ENCODE measurements around the gene GSTM2. TPM values are rescaled to one million over a fixed set of nuclear protein-coding genes. Genes with fewer than 3 reads are reported as not detected.

GSTM2 gene
- polyA plus RNA-seq, 12 donors: 122 to 195 (median 169) TPM; not detected in 1

GRCh38 chr1:109712321-109712864 lies 44.5 kb downstream of the GSTM2 start:
- DNase-seq: no peak

GRCh38 chr1:109713636-109714035 lies 45.8 kb downstream of the GSTM2 start:
- no peak for DNase-seq

DNA sequence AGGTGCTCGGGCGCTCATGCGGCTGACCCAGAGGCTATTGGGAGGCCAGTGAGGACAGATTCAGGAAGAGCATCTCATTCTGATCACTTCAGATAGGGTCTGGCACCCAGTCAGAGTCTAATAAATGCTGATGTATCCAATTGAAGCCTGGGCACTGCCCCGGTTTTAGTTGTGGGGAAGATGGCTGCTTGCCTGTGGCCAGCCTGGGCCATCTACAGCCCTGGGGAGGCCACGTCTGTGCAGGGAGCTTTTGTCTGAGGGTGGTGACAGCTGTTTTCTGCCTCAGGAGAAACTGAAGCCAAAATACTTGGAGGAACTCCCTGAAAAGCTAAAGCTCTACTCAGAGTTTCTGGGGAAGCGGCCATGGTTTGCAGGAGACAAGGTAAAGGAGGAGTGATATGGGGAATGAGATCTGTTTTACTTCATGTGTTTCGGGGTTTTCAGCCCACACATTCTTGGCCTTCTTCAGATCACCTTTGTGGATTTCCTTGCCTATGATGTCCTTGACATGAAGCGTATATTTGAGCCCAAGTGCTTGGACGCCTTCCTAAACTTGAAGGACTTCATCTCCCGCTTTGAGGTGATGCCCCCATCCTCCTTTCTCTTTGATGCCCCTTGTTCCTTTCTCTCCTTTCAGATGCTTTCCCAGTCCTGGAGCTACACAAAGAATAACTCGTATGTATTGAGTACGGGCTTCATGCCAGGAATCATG lies 47.0 kb downstream of the GSTM2 start:
- no peak for DNase-seq

GRCh38 chr1:109716121-109716520 lies 48.3 kb downstream of the GSTM2 start:
- DNase-seq: no peak

DNA sequence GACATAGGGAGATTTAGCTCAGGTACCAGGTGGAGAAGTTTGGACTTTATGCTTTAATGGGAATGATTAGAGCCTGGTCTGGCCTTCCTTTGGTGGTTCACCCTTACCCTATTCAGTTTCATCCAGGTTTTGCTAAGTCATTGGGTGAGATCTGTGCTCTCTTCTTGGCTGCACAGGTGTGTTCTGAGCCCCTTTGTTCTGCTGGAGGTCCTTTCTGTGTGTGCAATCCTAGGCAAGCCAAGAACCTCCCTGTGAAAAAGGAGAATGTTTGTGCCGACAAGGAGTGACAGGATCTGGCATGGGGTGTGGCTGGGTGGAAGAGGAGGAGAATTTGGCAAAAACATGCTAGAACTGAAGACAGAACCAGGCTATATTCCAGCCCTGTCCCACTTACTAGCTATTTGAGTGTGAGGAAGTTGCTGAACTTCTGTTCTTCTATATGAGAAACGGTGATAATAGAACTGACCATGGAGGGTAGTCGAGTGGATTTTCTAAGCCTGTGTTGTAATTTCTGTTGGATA lies 48.8 kb downstream of the GSTM2 start:
- DNase-seq: no peak

DNA sequence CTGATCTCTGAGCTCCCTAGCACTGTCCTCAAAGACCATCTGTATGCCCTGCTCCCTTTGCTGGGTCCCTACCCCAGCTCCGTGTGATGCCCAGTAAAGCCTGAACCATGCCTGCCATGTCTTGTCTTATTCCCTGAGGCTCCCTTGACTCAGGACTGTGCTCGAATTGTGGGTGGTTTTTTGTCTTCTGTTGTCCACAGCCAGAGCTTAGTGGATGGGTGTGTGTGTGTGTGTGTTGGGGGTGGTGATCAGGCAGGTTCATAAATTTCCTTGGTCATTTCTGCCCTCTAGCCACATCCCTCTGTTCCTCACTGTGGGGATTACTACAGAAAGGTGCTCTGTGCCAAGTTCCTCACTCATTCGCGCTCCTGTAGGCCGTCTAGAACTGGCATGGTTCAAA lies 49.9 kb downstream of the GSTM2 start:
- DNase-seq: no peak

DNA sequence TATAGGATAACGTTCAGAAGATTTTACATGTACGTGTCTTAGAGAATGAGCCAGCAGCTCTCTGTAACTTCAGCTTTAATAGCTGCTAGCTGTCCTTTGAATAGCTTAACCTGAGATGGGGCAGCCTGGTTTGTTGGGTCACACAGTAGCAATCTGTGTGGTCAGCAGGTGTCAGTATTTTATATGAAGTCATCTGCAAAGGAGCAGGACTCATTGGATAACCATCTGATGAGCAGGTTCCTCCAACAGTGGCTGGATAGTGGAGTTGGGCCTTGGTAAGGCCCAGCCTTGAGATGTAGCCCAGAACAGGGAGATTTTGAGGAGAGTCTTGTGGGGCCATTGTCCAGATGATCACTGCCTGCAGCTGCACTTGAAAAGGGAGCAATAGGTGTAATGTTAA lies 50.6 kb downstream of the GSTM2 start:
- no peak for DNase-seq

DNA sequence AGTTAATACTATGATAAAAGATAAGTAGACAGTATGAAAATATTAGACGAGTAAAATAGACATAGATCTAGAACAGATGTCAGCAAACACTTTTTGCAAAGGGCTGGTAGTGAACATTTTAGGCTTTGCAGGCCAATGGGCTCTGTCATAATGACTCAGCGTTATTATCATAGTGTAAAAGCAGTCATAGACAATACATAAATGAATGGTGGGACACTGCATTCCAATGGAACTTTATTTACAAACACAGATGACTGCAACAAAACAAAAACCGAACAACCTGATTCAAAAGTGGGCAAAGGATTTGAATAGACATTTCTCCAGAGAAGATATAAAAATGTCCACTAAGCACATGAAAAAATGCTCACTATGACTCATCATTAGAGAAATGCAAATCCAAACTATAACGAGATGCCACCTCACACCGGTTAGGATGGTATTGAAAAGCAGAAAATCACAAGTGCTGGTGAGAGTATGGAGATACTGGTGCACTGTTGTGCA lies 51.5 kb downstream of the GSTM2 start:
- no peak for DNase-seq

DNA sequence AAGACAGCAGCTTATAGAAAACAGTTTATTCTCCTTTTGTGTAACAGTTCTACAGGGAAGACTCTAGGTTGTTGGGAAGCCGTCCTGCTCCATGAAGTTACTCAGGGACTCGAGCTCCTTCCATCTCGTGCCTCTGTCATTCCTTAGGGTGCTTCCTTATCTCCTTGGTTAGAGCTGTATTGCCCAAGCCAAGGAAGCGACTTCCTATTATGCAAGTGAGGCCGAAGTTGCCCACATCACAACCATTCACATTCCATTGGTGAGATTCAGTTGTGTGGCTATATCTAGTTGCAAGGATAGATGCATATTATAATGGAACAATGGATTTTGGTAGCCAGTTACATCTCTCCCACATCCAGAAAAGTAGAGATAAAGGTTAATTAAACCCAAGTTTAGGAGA lies 53.2 kb downstream of the GSTM2 start:
- no peak for DNase-seq

DNA sequence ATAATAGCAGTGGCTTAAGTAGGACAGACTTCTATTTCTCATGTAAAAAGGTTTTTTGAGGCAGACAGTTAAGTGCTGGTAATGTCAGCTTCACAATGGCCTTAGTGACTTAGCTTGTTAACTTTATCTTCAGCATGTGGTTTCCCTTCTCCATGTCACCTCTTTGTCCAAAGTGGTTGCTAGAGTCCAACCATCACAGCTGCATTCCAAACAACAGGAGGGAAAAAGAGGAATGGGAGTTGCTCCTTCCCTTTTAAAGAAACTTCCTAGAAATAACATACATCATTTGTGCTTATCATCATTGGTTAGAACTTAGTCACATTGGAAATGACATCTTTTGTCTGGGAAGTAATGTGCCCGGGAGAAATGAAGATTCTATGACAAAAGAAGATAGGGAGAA lies 54.1 kb downstream of the GSTM2 start:
- DNase-seq: no peak

DNA sequence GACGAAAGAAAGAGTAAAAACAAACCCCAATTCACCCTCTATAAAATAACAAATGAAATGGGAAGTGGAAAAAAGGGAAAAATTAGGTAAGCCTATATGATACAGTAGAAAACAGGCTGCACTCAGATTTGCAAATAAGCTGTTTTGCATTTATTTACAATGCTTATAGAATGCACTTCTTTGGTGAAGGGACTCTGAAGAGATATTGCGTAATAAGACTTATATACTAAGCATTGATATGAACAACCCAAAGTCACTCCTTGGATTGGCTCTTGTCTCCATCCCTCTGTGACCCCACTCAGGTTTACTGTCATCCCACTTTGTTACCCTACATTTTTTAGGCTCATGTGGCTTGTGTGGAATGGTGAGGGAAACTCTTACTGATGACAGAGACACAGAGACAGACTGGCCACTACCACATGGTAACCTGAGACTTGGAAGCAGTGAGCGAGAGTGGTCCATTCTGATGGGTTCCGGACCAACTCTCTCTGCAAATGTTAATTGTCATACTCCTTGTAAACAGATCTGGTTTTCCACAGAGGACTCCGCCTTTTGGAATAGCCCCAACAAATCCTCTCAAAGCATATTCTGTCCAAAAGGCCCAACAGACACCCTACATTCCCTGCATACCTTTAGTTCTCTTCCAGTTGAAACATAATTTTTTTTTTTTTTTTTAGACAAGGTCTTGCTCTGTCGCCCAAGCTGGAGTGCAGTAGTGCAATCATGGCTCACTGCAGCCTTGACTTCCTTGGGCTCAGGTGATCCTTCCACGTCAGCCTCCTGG lies 55.2 kb downstream of the GSTM2 start:
- no peak for DNase-seq

Other genes starting within 250 kb of the GSTM2 start
- gene PSMA5, start 241.6 kb upstream of the GSTM2 start, polyA plus RNA-seq (ENCODE audit: insufficient read length in 12 of 12): 10 to 100 TPM in 11 of 12 donors, not detected in 1; 32.0 to 84.2 (median 70.4) TPM
- 100 to 1,000 TPM in 11 of 12 donors, 10 to 100 TPM in 1; 64.4 to 356 (median 243) TPM for gene SYPL2, start 201.5 kb upstream of the GSTM2 start, polyA plus RNA-seq (ENCODE audit: insufficient read length in 12 of 12)
- gene ATXN7L2, start 184.2 kb upstream of the GSTM2 start, polyA plus RNA-seq (ENCODE audit: insufficient read length in 12 of 12): 10 to 100 TPM in 10 of 12 donors, 1 to 10 TPM in 1, not detected in 1; 9.3 to 30.9 (median 21.0) TPM
- gene CYB561D1, start 174.0 kb upstream of the GSTM2 start, polyA plus RNA-seq (ENCODE audit: insufficient read length in 12 of 12): 10 to 100 TPM in 4 of 12 donors, 1 to 10 TPM in 7, not detected in 1; 6.9 to 13.9 (median 9.4) TPM
- 10 to 100 TPM in 8 of 12 donors, 1 to 10 TPM in 3, not detected in 1; 4.1 to 16.8 (median 12.4) TPM for gene AMIGO1, start 158.3 kb upstream of the GSTM2 start, polyA plus RNA-seq (ENCODE audit: insufficient read length in 12 of 12)
- gene GPR61, start 128.2 kb upstream of the GSTM2 start, polyA plus RNA-seq (ENCODE audit: insufficient read length in 12 of 12): 1 to 10 TPM in 10 of 12 donors, not detected in 2; 1.6 to 3.6 (median 2.2) TPM
- gene GNAI3, start 119.4 kb upstream of the GSTM2 start, polyA plus RNA-seq (ENCODE audit: insufficient read length in 12 of 12): 10 to 100 TPM in 1 of 12 donors, 1 to 10 TPM in 10, not detected in 1; 6.2 to 10.7 (median 7.6) TPM
- not detected for gene GNAT2, start 48.4 kb upstream of the GSTM2 start, polyA plus RNA-seq (ENCODE audit: insufficient read length in 12 of 12)
- gene AMPD2, start 48.2 kb upstream of the GSTM2 start, polyA plus RNA-seq (ENCODE audit: insufficient read length in 12 of 12): 10 to 100 TPM in 11 of 12 donors, not detected in 1; 22.1 to 54.9 (median 33.5) TPM
- gene GSTM4, start 12.0 kb upstream of the GSTM2 start, polyA plus RNA-seq (ENCODE audit: insufficient read length in 12 of 12): 10 to 100 TPM in 11 of 12 donors, not detected in 1; 12.2 to 26.8 (median 18.9) TPM
- gene GSTM1, start 19.8 kb downstream of the GSTM2 start, polyA plus RNA-seq (ENCODE audit: insufficient read length in 12 of 12): 10 to 100 TPM in 6 of 12 donors, 1 to 10 TPM in 2, under 1 TPM in 3, not detected in 1; 0.39 to 89.9 (median 48.3) TPM
- 10 to 100 TPM in 11 of 12 donors, not detected in 1; 10.2 to 32.5 (median 24.9) TPM for gene GSTM5, start 44.2 kb downstream of the GSTM2 start, polyA plus RNA-seq (ENCODE audit: insufficient read length in 12 of 12)
- 10 to 100 TPM in 11 of 12 donors, not detected in 1; 17.8 to 60.4 (median 38.3) TPM for gene GSTM3, start 73.0 kb downstream of the GSTM2 start, polyA plus RNA-seq (ENCODE audit: insufficient read length in 12 of 12)
- gene EPS8L3, start 95.9 kb downstream of the GSTM2 start, polyA plus RNA-seq (ENCODE audit: insufficient read length in 12 of 12): 10 to 100 TPM in 1 of 12 donors, under 1 TPM in 3, not detected in 8; 0.05 to 15.0 (median 0.31) TPM
- 10 to 100 TPM in 3 of 12 donors, 1 to 10 TPM in 8, not detected in 1; 6.0 to 17.8 (median 8.8) TPM for gene CSF1, start 242.8 kb downstream of the GSTM2 start, polyA plus RNA-seq (ENCODE audit: insufficient read length in 12 of 12)

Measured in muscle of arm (tissue), 12 donors.